Ishikawa (cell line): ENCODE measurements around the gene SMAD5.

Experiments
- CEBPB ChIP-seq: IDR thresholded peaks from 2 replicates; pipeline ENCODE4 v1.6.1; 2012
- CREB1 ChIP-seq: IDR thresholded peaks from 2 replicates; pipeline ENCODE4 v1.6.1; 2012; ENCODE audit warnings: low read depth
- EGR1 ChIP-seq: IDR thresholded peaks from 2 replicates; pipeline ENCODE4 v1.6.1; 2012
- EP300 ChIP-seq: IDR thresholded peaks from 2 replicates; pipeline ENCODE4 v1.6.1; 2012; ENCODE audit warnings: borderline replicate concordance
- FOXM1 ChIP-seq: IDR thresholded peaks from 2 replicates; pipeline ENCODE4 v1.6.1; 2012; ENCODE audit warnings: low read depth, borderline replicate concordance
- MAX ChIP-seq: IDR thresholded peaks from 2 replicates; pipeline ENCODE4 v1.6.1; 2012
- NFIC ChIP-seq: IDR thresholded peaks from 2 replicates; pipeline ENCODE4 v1.6.1; 2012
- RAD21 ChIP-seq: IDR thresholded peaks from 2 replicates; pipeline ENCODE4 v1.6.1; 2012; ENCODE audit warnings: low read depth
- REST ChIP-seq: IDR thresholded peaks from 2 replicates; pipeline ENCODE4 v1.6.1; 2012; ENCODE audit warnings: low read depth, mild to moderate bottlenecking
- TAF1 ChIP-seq: IDR thresholded peaks from 2 replicates; pipeline ENCODE4 v1.6.1; 2012; ENCODE audit warnings: low read depth, mild to moderate bottlenecking
- TCF12 ChIP-seq: IDR thresholded peaks from 2 replicates; pipeline ENCODE4 v1.6.1; 2012; ENCODE audit warnings: low read depth
- TEAD4 ChIP-seq: IDR thresholded peaks from 2 replicates; pipeline ENCODE4 v1.6.1; 2012
- USF1 ChIP-seq: IDR thresholded peaks from 2 replicates; pipeline ENCODE4 v1.6.1; 2012
- YY1 ChIP-seq: IDR thresholded peaks from 2 replicates; pipeline ENCODE4 v1.6.1; 2012; ENCODE audit warnings: low read depth
- ZBTB7A ChIP-seq: IDR thresholded peaks from 2 replicates; pipeline ENCODE4 v1.6.1; 2012; ENCODE audit warnings: low read depth

SMAD5 gene

GRCh38 chr5:136132557-136133221 is at the start of gene SMAD5:
SMAD5 (plus strand) TSS chr5:136132845; CDS start chr5:136153761, 20,916 bp downstream.
- TF ChIP-seq TEAD4: no peak
- no peak for TF ChIP-seq RAD21
- no peak for TF ChIP-seq USF1
- TF ChIP-seq CEBPB: no peak
- TF ChIP-seq FOXM1: no peak
- TF ChIP-seq TAF1: peak; percentile 62
- TF ChIP-seq YY1: no peak; the same call in 1 of the 2 replicates
- no peak for TF ChIP-seq EP300
- TF ChIP-seq MAX: peak; percentile 93
- TF ChIP-seq CREB1: no peak
- peak; percentile 50 for TF ChIP-seq EGR1
- no peak for TF ChIP-seq NFIC
- peak; percentile 37; the same call in 1 of the 2 replicates for TF ChIP-seq TCF12
- TF ChIP-seq ZBTB7A: peak; percentile 83
- no peak for TF ChIP-seq REST

- TF ChIP-seq TCF12 (no peak), EGR1 (no peak)
These were observed 47.9 kb upstream of the SMAD5 start for GRCh38 chr5:136084698-136085097.

- TF ChIP-seq USF1: no peak
- no peak for TF ChIP-seq MAX
- TF ChIP-seq EGR1: no peak
- TF ChIP-seq REST: no peak
- TF ChIP-seq FOXM1: no peak
- TF ChIP-seq NFIC: no peak
- no peak for TF ChIP-seq TAF1
- no peak for TF ChIP-seq CREB1
- TF ChIP-seq CEBPB: no peak
- no peak for TF ChIP-seq EP300
- no peak for TF ChIP-seq ZBTB7A
- no peak for TF ChIP-seq RAD21
- no peak for TF ChIP-seq TEAD4
- TF ChIP-seq YY1: no peak
- no peak for TF ChIP-seq TCF12
These were observed 45.7 kb upstream of the SMAD5 start for GRCh38 chr5:136086783-136087566.

GRCh38 chr5:136087961-136088871 is 44.4 kb upstream of the SMAD5 start:
- TF ChIP-seq EP300: no peak
- TF ChIP-seq EGR1: peak; percentile 89
- TF ChIP-seq CREB1: no peak
- TF ChIP-seq RAD21: no peak
- TF ChIP-seq TAF1: no peak
- TF ChIP-seq MAX: peak; percentile 71
- no peak for TF ChIP-seq TEAD4
- TF ChIP-seq USF1: 0 out of 2 replicates have a peak, but pooled peaks have one; percentile 26
- no peak for TF ChIP-seq ZBTB7A
